Measurements from ENCODE around the gene CD276.

- no peak for TF ChIP-seq EZH2 (IDR thresholded peaks at IDR 0.05; ENCODE audit: insufficient read depth, poor library complexity, severe bottlenecking)
- TF ChIP-seq EZH2phosphoT487 (IDR thresholded peaks at IDR 0.05; ENCODE audit: insufficient read depth, low read depth), result no peak
Measured at GRCh38 chr15:73680549-73680948, 3.6 kb upstream of the CD276 start.
